GM19397 (cell line): ENCODE data around the gene SPIRE1.
"Not testable (repeated sequence)": the region's sequence is repeated elsewhere in the genome, so short reads cannot be mapped to it uniquely, and the experiment has no call there.

Experiments
- ATAC-seq: cut with Tn5 transposase; IDR thresholded peaks from one replicate; pipeline ENCODE4 v1.9.1; 2021; ENCODE audit warnings: mild to moderate bottlenecking, moderate library complexity; ENCODE audit not compliant: unreplicated experiment

SPIRE1 gene

GRCh38 chr18:12423820-12424219 is 234.1 kb downstream of the SPIRE1 start:
- no peak for ATAC-seq

GRCh38 chr18:12423393-12423792 is 234.5 kb downstream of the SPIRE1 start:
- no peak for ATAC-seq

GRCh38 chr18:12422936-12423335 is 235.0 kb downstream of the SPIRE1 start:
- ATAC-seq = no peak

- no peak for ATAC-seq
Measured at GRCh38 chr18:12421732-12422131, 236.2 kb downstream of the SPIRE1 start.

GRCh38 chr18:12420821-12421421 is 237.0 kb downstream of the SPIRE1 start:
- no peak for ATAC-seq

- ATAC-seq = no peak
Measured at GRCh38 chr18:12417687-12418086, 240.2 kb downstream of the SPIRE1 start.

- ATAC-seq = no peak
Measured at GRCh38 chr18:12416098-12416729, 241.7 kb downstream of the SPIRE1 start.

- no peak for ATAC-seq
Measured at GRCh38 chr18:12411456-12411855, 246.5 kb downstream of the SPIRE1 start.

- not testable (repeated sequence) for ATAC-seq
Measured at GRCh38 chr18:12410747-12411146, 247.2 kb downstream of the SPIRE1 start.

- no peak for ATAC-seq
Measured at GRCh38 chr18:12410081-12410481, 247.8 kb downstream of the SPIRE1 start.

GRCh38 chr18:12409469-12409868 is 248.4 kb downstream of the SPIRE1 start:
- no peak for ATAC-seq

- ATAC-seq = no peak
Measured at GRCh38 chr18:12408247-12408869, 249.5 kb downstream of the SPIRE1 start.

GRCh38 chr18:12406371-12407111 is 251.4 kb downstream of the SPIRE1 start:
- ATAC-seq = no peak

GRCh38 chr18:12405066-12405465 is 252.8 kb downstream of the SPIRE1 start:
- ATAC-seq = no peak

- ATAC-seq = no peak
Measured at GRCh38 chr18:12403601-12404506, 254.1 kb downstream of the SPIRE1 start.

- no peak for ATAC-seq
Measured at GRCh38 chr18:12401881-12402280, 256.0 kb downstream of the SPIRE1 start.

- ATAC-seq = no peak
Measured at GRCh38 chr18:12399231-12399630, 258.7 kb downstream of the SPIRE1 start.

- no peak for ATAC-seq
Measured at GRCh38 chr18:12398625-12399024, 259.3 kb downstream of the SPIRE1 start.

- no peak for ATAC-seq
Measured at GRCh38 chr18:12397793-12398192, 260.1 kb downstream of the SPIRE1 start.

GRCh38 chr18:12397254-12397653 is 260.7 kb downstream of the SPIRE1 start:
- ATAC-seq = no peak
